Activated T-cell treated with anti-CD3 and anti-CD28 coated beads for 24 hours (primary cell): ENCODE measurements around the gene SLC13A2.
"Not testable (repeated sequence)": the region's sequence is repeated elsewhere in the genome, so short reads cannot be mapped to it uniquely, and the experiment has no call there.

ENCODE experiments used
- DNase-seq: peaks from one replicate; pipeline ENCODE4 v3.0.0-alpha.2; 2020; ENCODE audit warnings: low read depth

The SLC13A2 gene

GRCh38 chr17:28518578-28518977 is 45.1 kb downstream of the SLC13A2 start:
- DNase-seq = no peak

- no peak for DNase-seq
Observed at GRCh38 chr17:28519236-28519635, 45.8 kb downstream of the SLC13A2 start.

GRCh38 chr17:28520687-28521086 is 47.2 kb downstream of the SLC13A2 start:
- no peak for DNase-seq

- DNase-seq = no peak
Observed at GRCh38 chr17:28521311-28522085, 48.1 kb downstream of the SLC13A2 start.

- DNase-seq = not testable (repeated sequence)
Observed at GRCh38 chr17:28522281-28522680, 48.8 kb downstream of the SLC13A2 start.

GRCh38 chr17:28523186-28523585 is 49.7 kb downstream of the SLC13A2 start:
- DNase-seq = no peak

GRCh38 chr17:28523876-28524275 is 50.4 kb downstream of the SLC13A2 start:
- DNase-seq = no peak

- DNase-seq = no peak
Observed at GRCh38 chr17:28524476-28525424, 51.3 kb downstream of the SLC13A2 start.

GRCh38 chr17:28526381-28526780 is 52.9 kb downstream of the SLC13A2 start:
- DNase-seq = no peak

GRCh38 chr17:28527181-28527681 is 53.8 kb downstream of the SLC13A2 start:
- no peak for DNase-seq

- DNase-seq = no peak
Observed at GRCh38 chr17:28527859-28528258, 54.4 kb downstream of the SLC13A2 start.

GRCh38 chr17:28528327-28529012 is 55.0 kb downstream of the SLC13A2 start:
- no peak for DNase-seq

- DNase-seq = no peak
Observed at GRCh38 chr17:28529013-28529400, 55.6 kb downstream of the SLC13A2 start.

GRCh38 chr17:28530250-28530649 is 56.8 kb downstream of the SLC13A2 start:
- DNase-seq = no peak

- DNase-seq = no peak
Observed at GRCh38 chr17:28530926-28531325, 57.5 kb downstream of the SLC13A2 start.

- DNase-seq = no peak
Observed at GRCh38 chr17:28532050-28532960, 58.9 kb downstream of the SLC13A2 start.

- no peak for DNase-seq
Observed at GRCh38 chr17:28533091-28533807, 59.8 kb downstream of the SLC13A2 start.

GRCh38 chr17:28534740-28535375 is 61.4 kb downstream of the SLC13A2 start:
- no peak for DNase-seq

GRCh38 chr17:28536532-28537218 is 63.2 kb downstream of the SLC13A2 start:
- DNase-seq = no peak
